BJ (cell line): Measurements from ENCODE around the gene VGLL4. TPM values are rescaled to one million over a fixed set of nuclear protein-coding genes. Genes with fewer than 3 reads are reported as not detected.

Experiments
- CTCF ChIA-PET: fragments of 350-600 bp; formaldehyde crosslinking; extraction: SDS; loops from one replicate; lab custom pipeline; 2021; ENCODE audit warnings: antibody characterized with exemption, inconsistent platforms; lab: Yijun Ruan, JAX
- POLR2A ChIA-PET: fragments of 300-600 bp; sonication (Branson Sonifier 250); formaldehyde crosslinking; extraction: SDS; loops from one replicate; lab custom pipeline; 2021; ENCODE audit warnings: antibody characterized with exemption; lab: Charles Lee
- DNase-seq: peaks from one replicate; pipeline ENCODE4 v3.0.0-alpha.2; 2011; ENCODE audit warnings: low read depth
- H3K27me3 ChIP-seq: 2 replicates; pipeline ENCODE4 v1.6.0; 2011; ENCODE audit warnings: low read length; ENCODE audit not compliant: control insufficient read depth, insufficient read depth
- H3K36me3 ChIP-seq: 2 replicates; pipeline ENCODE4 v1.5.1; 2011; ENCODE audit warnings: low read length; ENCODE audit not compliant: control insufficient read depth, insufficient read depth
- H3K4me3 ChIP-seq: 2 replicates; pipeline ENCODE4 v1.5.1; 2011; ENCODE audit warnings: low read depth, mild to moderate bottlenecking, control low read depth, low read length
- polyA plus RNA-seq: library from polyadenylated mRNA; depleted of rRNA; stranded (reverse); fragments of >200 nt; gene quantifications from 2 replicates; pipeline ENCODE4 v1.2.3, GENCODE V29; 2011
- TF ChIP-seq, protein P1 (sequence below): IDR thresholded peaks from 2 replicates; pipeline ENCODE4 v1.5.1; 2011; ENCODE audit warnings: low read depth, mild to moderate bottlenecking, control low read depth, inconsistent platforms, low read length, moderate library complexity; ENCODE audit not compliant: insufficient read depth

Gene VGLL4
- polyA plus RNA-seq, 1 experiment = 31.3 TPM

DNA sequence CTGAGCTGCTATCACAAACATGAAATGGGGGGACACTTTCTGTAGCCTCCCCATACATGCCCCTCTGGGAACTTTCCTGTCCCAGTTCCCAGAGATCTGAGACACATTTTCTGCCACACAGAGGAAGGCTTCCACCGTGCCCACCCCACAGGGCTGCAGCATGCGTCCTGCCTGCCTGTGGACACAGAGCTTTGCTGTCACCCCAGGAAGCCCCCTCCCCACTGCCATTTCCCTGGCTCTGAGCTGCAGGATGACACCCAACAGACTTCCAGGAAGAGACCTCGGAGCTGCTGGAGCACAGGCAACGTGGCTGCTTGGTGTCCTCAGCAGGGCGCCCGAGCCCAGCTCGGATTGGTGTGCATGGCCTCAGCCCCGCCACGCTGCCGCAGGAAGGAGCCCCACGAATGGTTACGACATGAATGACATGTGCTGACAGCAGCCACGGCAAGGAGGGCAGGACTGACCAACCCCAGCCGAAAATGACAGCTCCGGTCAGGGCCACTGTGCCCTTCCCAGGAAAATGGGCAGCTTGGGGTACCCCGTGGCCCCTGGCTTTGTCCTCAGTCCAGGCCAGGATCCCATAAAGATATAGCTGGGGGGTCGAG lies 81.3 kb downstream of the VGLL4 start:
- TF ChIP-seq, protein P1, sequence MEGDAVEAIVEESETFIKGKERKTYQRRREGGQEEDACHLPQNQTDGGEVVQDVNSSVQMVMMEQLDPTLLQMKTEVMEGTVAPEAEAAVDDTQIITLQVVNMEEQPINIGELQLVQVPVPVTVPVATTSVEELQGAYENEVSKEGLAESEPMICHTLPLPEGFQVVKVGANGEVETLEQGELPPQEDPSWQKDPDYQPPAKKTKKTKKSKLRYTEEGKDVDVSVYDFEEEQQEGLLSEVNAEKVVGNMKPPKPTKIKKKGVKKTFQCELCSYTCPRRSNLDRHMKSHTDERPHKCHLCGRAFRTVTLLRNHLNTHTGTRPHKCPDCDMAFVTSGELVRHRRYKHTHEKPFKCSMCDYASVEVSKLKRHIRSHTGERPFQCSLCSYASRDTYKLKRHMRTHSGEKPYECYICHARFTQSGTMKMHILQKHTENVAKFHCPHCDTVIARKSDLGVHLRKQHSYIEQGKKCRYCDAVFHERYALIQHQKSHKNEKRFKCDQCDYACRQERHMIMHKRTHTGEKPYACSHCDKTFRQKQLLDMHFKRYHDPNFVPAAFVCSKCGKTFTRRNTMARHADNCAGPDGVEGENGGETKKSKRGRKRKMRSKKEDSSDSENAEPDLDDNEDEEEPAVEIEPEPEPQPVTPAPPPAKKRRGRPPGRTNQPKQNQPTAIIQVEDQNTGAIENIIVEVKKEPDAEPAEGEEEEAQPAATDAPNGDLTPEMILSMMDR = no peak
- ChIA-PET POLR2A (interaction anchor here (0.7 kb wide), 1 partner anchor 10 kb away, joined by 12 read pairs; no protein-coding TSS in a partner anchor), CTCF (interaction anchor here (1.0 to 4.2 kb wide), 3 partner anchors 9 to 242 kb away, joined by 3 to 20 read pairs (median 6); no protein-coding TSS in a partner anchor)

GRCh38 chr3:11560746-11561145 lies 83.0 kb downstream of the VGLL4 start:
- no peak for DNase-seq
- CTCF ChIA-PET = interaction anchor here (0.9 to 4.2 kb wide), 4 partner anchors 23 to 181 kb away, joined by 3 to 20 read pairs (median 3); no protein-coding TSS in a partner anchor
- H3K36me3 ChIP-seq = peaks cover 35% of the 10 kb centered on the region
- H3K4me3 ChIP-seq = no peak overlapping the region
- no peaks in the 10 kb centered on the region for H3K27me3 ChIP-seq
- POLR2A ChIA-PET = interaction anchor here (0.5 to 0.7 kb wide), 2 partner anchors 40 to 247 kb away, joined by 4 read pairs; no protein-coding TSS in a partner anchor
- TF ChIP-seq, protein P1 = no peak

More for the DNA sequence above, 81.3 kb downstream of the VGLL4 start:
- Histone ChIP-seq H3K36me3 (peaks cover 37% of the 10 kb centered on the region), H3K4me3 (no peak overlapping the region), H3K27me3 (no peaks in the 10 kb centered on the region)
- no peak for DNase-seq

DNA sequence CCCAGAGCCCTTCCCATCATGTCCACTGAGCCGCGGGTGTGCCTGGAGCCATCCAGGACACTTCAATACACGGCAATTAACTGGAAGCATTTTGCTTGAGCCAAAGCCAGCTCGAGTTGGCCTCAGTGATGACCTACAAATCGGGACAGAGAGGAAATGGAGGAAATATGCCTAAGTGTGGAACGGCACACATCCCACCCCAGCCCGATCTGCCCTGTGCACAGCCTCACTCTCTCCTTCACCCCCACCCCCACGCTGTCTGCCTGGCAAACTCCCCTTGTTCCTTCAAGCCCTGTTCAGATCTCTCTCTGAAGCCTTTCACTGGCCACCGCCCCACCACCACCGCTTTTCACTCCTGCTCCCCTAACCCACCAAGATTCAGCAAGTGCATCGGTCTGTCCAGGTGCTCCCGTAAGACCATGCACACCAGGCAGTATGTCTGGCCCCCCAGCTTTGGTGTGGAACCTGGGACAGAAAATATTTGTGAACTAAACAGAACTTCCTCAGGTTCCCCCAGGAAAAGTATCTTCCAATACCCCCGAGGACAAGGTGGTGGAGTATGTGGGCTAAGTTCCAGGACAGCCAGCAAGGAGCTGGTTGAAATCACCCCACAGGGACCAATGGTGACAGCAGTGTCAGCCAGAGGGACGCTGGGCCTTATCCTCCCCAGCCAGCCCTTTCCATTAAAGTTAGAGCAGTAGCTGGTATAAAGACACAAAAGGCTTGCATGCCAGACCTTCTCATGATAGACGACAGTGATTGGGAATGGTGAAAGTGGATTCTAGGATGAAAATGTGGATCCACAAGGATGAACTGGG lies 83.7 kb downstream of the VGLL4 start:
- Histone ChIP-seq H3K4me3 (no peak overlapping the region), H3K36me3 (peaks cover 37% of the 10 kb centered on the region), H3K27me3 (no peaks in the 10 kb centered on the region)
- TF ChIP-seq, protein P1 = no peak
- ChIA-PET CTCF (interaction anchor here (0.8 to 4.2 kb wide), 5 partner anchors 24 to 405 kb away, joined by 3 to 20 read pairs (median 3); no protein-coding TSS in a partner anchor), POLR2A (no interaction called here)
- DNase-seq = no peak

DNA sequence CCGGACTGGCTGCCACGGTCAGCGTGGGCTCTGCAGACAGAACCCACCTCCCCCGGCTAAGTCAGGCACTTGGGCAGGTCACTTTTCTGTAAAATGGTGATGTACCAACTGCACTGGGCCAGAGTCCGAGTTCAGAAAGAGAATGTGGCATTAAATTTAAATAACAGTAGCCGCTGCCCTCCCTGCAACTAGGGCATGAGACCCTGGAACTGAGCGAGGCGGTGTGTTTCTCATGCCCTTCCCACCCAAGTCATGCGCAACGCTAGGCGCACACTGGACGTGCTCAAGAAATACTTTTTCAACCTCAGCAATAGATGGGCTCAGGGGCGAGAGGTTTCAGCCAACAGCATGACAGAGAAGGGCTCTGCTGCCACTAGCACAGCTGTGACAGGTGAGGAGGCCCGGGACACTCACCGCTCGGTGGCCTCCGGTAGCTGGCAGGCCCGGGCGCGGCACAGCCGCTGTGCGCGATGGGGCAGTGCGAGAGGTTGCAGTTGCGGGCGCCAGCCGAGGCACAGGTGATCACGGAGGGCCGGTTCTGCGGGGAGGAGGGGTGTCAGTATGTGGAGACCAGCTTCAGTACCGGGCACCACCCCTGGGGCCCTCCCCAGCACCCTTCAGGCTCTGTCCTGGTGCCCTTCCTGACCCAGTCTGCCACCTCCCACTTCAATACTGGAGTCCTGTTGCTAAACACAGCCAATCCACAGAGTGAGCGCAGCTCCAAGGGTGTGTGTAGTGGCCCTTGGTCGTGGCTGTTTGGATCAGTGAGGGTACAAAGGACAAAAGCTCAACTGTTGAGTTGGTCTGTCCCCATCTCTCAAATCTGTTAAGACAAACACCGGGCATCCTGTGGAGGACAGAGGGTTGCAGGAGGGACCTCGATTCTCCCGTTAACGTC lies 84.5 kb downstream of the VGLL4 start:
- POLR2A ChIA-PET = no interaction called here
- peaks cover 38% of the 10 kb centered on the region for H3K36me3 ChIP-seq
- CTCF ChIA-PET = interaction anchor here (0.8 to 4.2 kb wide), 3 partner anchors 26 to 404 kb away, joined by 3 to 20 read pairs (median 3); no protein-coding TSS in a partner anchor

More for the DNA sequence above, 84.5 kb downstream of the VGLL4 start:
- Histone ChIP-seq H3K27me3 (no peaks in the 10 kb centered on the region), H3K4me3 (no peak overlapping the region)
- DNase-seq = no peak
- TF ChIP-seq, protein P1 = no peak
